Stimulated activated CD8-positive, alpha-beta memory T cell treated with anti-CD3 and anti-CD28 coated beads, Interleukin-7, amount 100 ng/mL, for 1 hour (primary cell): ENCODE results near the gene SON.
"Not testable (repeated sequence)": the region's sequence is repeated elsewhere in the genome, so short reads cannot be mapped to it uniquely, and the experiment has no call there.

Experiments used
- DNase-seq, 2 donors: peaks; one replicate each; pipeline ENCODE4 v3.0.0-alpha.2; 2020; ENCODE audit warnings: low read depth in 2 of 2

Gene SON, protein sequence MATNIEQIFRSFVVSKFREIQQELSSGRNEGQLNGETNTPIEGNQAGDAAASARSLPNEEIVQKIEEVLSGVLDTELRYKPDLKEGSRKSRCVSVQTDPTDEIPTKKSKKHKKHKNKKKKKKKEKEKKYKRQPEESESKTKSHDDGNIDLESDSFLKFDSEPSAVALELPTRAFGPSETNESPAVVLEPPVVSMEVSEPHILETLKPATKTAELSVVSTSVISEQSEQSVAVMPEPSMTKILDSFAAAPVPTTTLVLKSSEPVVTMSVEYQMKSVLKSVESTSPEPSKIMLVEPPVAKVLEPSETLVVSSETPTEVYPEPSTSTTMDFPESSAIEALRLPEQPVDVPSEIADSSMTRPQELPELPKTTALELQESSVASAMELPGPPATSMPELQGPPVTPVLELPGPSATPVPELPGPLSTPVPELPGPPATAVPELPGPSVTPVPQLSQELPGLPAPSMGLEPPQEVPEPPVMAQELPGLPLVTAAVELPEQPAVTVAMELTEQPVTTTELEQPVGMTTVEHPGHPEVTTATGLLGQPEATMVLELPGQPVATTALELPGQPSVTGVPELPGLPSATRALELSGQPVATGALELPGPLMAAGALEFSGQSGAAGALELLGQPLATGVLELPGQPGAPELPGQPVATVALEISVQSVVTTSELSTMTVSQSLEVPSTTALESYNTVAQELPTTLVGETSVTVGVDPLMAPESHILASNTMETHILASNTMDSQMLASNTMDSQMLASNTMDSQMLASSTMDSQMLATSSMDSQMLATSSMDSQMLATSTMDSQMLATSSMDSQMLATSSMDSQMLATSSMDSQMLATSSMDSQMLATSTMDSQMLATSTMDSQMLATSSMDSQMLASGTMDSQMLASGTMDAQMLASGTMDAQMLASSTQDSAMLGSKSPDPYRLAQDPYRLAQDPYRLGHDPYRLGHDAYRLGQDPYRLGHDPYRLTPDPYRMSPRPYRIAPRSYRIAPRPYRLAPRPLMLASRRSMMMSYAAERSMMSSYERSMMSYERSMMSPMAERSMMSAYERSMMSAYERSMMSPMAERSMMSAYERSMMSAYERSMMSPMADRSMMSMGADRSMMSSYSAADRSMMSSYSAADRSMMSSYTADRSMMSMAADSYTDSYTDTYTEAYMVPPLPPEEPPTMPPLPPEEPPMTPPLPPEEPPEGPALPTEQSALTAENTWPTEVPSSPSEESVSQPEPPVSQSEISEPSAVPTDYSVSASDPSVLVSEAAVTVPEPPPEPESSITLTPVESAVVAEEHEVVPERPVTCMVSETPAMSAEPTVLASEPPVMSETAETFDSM (N-terminal part only)

GRCh38 chr21:33542640-33543504 lies at the start of gene SON:
Gene SON, plus strand, starts transcription at chr21:33543038. Its CDS starts 55 bp downstream, at chr21:33543093.
- peak; percentile 92 to 93 for DNase-seq

DNA sequence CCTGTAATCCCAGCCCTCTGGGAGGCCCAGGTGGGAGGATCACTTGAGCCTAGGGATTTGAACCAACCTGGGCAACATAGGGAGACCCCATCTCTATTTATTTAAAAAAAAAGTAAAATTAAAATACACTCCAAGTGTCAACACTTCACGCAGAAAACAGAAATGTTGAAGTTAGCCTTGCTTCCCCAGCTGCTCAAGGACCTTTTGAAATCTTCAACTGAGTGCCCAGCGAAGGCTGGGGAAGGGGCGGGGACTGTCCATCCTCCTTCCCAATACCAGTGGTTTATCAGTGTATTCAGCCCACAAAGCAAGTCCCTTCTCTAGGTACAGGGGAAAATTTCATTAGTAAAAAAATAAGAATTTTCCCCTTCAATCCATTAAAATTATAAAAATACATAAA lies 49.1 kb upstream of the SON start:
- no peak for DNase-seq

- no peak for DNase-seq
Observed at GRCh38 chr21:33495743-33496142, 47.1 kb upstream of the SON start.

DNA sequence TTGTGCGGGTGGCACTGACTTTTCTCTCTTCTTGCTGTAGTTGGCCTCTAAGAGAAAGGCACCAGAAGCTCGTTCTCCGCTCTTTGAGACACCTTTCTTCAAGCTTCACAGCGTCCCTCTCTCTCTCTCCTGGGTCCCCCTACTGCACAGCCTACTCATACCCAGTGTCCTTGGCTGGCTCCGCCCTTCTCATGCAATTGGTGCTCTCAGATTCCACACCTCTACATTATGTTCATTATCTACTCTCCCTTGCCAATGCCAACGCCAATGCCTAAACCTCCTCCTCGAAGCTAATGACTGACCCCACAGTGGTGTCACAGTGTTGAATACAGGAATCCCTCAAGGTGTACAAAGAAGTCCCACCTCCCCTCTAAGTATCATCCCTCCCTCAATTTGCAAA lies 46.5 kb upstream of the SON start:
- no peak for DNase-seq

DNA sequence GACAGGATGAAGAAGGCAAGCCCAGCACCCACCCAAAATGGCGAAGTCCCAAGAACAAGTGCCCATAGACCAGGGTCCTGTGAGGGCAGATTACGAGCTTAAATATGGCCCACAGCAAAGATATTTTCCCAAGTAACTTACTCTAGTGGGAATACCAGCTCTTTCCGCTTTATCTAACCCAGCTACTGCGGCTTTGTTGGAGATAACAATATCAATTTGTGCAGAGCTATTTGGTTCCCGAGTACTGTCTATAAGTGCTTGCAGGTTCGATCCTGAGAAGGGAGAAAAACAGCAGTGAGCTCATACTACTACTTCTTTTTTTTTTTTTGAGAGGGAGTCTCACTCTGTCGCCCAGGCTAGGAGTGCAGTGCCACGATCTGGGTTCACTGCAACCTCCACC lies 37.0 kb upstream of the SON start:
- no peak for DNase-seq

- not testable (repeated sequence) for DNase-seq
Observed at GRCh38 chr21:33507003-33507402, 35.8 kb upstream of the SON start.

DNA sequence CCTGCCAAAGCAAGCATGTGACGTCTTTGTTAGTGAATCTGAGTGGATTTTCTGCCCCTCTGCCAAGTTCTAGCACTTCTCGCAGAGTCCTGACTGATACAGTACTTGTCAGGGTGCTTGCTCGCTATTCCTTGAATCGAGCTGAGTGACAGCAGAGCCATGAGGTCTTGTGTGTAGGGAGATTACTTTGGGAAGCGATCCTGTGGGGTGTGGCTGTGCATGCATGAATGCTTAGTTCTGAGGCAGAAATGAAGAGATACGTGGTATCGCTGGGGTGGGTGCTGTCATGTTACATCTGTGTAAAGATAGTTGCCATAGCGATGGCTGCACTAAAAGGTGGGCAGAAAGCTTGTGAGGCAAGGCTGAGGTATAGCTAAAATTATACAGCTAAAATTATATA lies 32.0 kb upstream of the SON start:
- no peak for DNase-seq

DNA sequence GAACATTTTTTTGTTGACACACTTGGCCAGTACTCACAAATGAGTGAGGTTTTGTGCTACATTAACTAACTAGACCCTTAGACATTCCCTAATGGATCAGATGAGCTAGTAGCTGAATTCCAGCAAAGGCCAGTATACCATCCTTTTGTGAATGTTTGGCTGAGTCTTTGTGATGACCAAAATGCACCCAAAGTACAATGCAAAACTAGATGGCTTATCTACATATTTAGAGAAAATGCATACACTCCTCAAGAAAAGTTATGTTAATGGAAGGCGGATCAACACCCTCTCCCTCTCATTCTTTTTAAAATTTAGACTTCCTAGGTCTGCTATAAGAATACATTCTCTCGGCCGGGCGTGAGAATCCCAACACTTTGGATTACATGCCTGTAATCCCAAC lies 31.2 kb upstream of the SON start:
- no peak for DNase-seq

- no peak for DNase-seq
Observed at GRCh38 chr21:33512481-33512880, 30.4 kb upstream of the SON start.

DNA sequence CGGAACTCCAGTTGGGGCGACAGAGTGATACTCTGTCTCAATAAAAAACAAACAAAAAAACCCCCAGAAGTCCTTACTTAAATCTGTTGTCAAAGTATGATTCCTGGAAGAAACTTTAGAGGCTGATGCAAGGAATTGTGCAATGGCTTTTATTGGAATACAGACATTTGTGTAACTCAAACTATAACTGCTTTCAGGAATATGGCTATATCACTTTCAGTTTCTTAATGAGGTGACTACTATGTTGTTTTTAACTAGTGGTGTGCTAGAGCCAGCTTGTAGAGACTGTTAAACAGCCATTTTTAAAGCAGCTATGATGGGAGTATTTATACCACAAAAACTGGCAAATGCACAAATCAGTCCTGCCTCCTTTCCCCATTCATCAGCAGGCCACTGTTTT lies 28.6 kb upstream of the SON start:
- DNase-seq, result no peak

DNA sequence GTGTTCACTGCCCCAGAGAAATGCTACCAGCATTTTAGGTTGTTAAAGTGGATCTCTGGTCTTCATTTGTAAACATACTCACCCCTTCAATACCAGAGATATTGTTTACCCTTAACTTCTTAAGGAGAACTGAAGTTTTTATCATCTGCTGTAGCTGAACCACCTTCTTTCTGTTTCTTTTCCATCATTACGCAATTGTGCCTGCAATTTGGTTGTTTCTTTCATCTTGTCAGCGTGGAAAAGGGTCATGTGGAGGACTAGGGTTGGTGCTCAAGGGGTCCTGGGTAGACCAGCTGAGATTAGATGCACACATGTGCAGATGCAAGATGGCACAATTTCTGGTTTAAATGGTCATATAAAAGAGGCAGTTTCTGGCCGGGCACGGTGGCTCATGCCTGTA lies 23.9 kb upstream of the SON start:
- DNase-seq, result no peak

GRCh38 chr21:33522297-33522952 lies 20.4 kb upstream of the SON start:
- no peak for DNase-seq

DNA sequence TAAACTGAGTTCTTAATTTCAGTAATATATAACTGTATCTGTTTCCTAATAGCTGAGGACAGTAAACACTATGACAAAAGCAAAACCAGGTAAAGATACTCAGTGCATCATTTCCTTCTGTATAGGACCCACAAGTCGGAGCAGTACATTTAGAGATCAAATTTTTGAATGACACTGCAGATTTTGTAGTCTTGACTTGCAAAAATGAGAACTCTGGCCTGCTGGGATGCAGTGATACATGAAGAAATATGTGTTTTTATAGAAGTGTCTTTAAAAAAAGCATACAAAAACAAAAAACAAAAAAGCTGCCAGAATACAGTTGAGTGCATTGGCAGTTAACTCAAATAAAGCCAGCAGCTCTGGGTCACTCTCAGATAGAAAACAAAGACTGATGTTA lies 19.9 kb upstream of the SON start:
- no peak for DNase-seq

DNA sequence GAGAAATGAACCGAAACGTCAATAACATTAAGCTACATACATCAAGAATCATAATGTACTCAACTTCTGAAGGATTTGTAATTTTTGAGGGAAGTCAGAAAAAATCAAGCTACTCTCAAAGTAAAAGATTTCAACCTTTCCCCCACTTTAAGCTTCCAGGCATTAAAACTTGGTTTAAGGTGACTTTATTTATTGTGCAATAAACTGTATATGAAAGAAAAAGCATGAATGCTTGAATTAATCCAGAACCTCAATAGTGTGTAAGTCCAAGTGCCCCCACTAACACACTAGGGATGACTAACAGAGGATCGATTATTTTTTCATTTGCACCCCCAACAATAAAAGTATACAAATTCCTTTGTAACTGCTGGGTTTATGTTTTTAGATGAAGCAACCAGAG lies 11.8 kb upstream of the SON start:
- no peak for DNase-seq

DNA sequence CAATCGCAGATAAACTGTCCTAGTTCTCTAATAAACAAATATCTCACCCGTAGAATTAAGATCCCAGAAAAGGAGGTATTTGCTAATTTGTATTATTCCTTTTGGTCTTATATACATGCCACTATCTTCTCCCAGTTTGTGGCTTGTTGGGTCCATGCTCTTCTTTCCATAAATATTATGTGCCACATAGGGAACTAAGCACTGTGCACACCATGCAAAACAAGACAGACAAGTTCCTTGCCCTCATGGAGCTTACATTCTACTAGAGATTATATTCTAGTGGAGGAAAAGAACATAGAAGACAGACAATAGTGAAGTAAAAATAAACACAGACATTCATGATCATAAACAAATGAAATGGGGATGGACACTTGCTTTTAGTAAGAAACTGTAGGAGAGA lies 5.6 kb upstream of the SON start:
- DNase-seq, result no peak

DNA sequence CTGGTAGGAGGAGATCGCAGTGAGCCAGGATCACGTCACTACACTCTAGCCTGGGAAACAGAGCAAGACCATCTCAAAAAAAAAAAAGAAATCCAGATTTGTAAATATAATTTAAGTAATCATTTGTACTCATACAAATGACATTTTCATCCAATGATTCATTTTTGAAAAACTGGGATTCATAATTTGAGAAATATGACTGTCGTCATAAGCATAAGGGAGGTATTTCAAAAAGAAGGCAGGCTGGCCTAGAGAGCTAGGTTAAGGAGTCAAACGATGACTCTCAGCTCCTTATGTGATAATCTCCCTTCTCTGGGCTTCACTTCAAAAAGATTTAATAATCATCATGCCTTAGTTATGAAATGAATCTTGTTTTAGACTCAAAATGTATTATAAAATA lies 3.2 kb upstream of the SON start:
- DNase-seq, result no peak

- no peak for DNase-seq
Observed at GRCh38 chr21:33540711-33541104, 2.1 kb upstream of the SON start.

DNA sequence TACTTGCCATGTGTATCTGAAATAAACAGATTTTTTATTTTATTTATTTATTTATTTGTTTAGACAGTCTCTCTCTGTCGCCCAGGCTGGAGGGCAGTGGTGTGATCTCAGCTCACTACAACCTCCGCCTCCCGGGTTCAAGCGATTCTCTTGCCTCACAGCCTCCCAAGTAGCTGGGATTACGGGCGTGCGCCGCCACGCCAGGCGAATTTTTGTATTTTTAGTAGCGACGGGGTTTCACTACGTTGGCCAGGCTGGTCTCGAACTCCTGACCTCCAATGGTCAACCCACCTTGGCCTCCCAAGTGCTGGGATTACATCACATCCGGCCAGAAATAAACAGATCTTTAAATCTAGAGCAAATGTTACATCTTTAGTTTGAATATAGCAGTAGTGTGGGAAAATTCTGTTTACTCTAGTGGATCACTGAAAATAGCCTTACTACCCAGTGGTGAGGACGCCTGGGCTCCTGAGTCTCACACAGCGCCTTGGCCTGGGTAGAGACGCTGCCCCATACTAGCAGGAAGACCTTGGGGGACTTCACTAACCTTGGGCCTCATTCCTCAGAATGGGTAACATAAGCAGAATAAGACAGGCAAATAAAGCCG lies 1.6 kb upstream of the SON start:
- DNase-seq, result no peak

GRCh38 chr21:33541756-33542639 lies 840 bp upstream of the SON start, which contains the start of gene GART:
Gene GART, minus strand, starts transcription at chr21:33542117. Its CDS starts 2,802 bp downstream, at chr21:33539315.
- peak; percentile 62 to 64 for DNase-seq
